Measurements from ENCODE around the gene LIPK.

GRCh38 chr10:88744002-88744401, 38.0 kb downstream of the LIPK start:
- TF ChIP-seq EZH2 (IDR thresholded peaks at IDR 0.05; ENCODE audit: low read length, unreplicated experiment) (no peak), CTCF (conservative IDR thresholded peaks at IDR 0.05; ENCODE audit: low read depth, low read length) (no peak), EZH2phosphoT487 (IDR thresholded peaks at IDR 0.05; ENCODE audit: borderline replicate concordance, low read length) (no peak)
